NOMO-1 treated with DMSO at 0.1 percent for 48 hours (cell line): ENCODE measurements around the gene CFAP65.

Experiments used
- DNase-seq: peaks from one replicate; lab custom pipeline; 2025; ENCODE audit not compliant: unreplicated experiment; lab: John Stamatoyannopoulos, UW

The CFAP65 gene

GRCh38 chr2:219060821-219061791 lies 19.8 kb upstream of the CFAP65 start, which contains the start of gene IHH:
Gene IHH (minus strand): TSS chr2:219060921. CDS start chr2:219060467, 454 bp downstream.
- DNase-seq = peak; percentile 27

GRCh38 chr2:219059725-219060682 lies 18.7 kb upstream of the CFAP65 start:
- no peak for DNase-seq

DNA sequence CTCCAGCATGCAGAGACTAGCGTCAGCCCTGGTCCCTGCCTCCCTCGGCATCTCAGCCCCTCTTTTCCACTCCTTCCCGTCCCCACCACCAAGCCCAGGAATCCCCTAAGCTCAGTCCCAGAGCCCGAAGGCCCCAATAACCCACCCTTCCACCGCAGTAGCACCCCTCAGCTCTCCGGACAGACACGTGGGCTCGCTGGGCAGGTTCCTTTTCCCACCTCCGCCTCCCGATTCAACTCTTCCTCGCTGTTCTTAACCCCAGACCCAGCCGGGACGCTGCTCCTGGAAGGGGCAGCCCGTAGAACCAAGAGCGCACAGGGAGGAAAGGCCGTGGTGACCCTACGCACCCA lies 18.0 kb upstream of the CFAP65 start:
- DNase-seq = no peak

GRCh38 chr2:219058541-219059374 lies 17.4 kb upstream of the CFAP65 start:
- DNase-seq = no peak

GRCh38 chr2:219057709-219058540 lies 16.6 kb upstream of the CFAP65 start:
- peak; percentile 41 for DNase-seq

GRCh38 chr2:219056896-219057708 lies 15.8 kb upstream of the CFAP65 start:
- no peak for DNase-seq

- DNase-seq = no peak
Measured at GRCh38 chr2:219056176-219056895, 15.0 kb upstream of the CFAP65 start.

- no peak for DNase-seq
Measured at GRCh38 chr2:219054956-219055903, 13.9 kb upstream of the CFAP65 start.

DNA sequence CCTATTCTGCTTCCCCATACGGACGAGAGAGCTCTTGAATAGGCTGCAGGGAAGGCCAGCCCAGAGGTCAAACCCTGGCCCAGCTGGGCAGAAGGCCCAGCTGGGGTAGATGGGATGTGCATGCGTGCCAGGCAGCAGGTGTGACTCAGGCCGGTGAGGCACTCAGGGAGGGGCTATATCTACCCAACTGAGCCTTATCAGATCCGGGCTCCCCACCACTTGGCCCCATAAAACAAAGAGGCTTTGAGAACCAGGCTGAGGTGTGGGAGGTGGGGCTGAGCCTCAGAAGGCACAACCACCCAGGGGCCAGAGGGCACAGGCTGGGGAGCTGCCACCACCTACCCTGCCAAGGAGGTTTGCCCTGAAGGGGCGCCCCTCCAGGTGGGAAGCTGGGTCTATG lies 8.0 kb upstream of the CFAP65 start:
- DNase-seq = no peak

- peak; percentile 13 for DNase-seq
Measured at GRCh38 chr2:219045937-219046550, 4.7 kb upstream of the CFAP65 start.

GRCh38 chr2:219042750-219043149 lies 1.4 kb upstream of the CFAP65 start:
- no peak for DNase-seq

- DNase-seq = no peak
Measured at GRCh38 chr2:219042157-219042556, 841 bp upstream of the CFAP65 start.

DNA sequence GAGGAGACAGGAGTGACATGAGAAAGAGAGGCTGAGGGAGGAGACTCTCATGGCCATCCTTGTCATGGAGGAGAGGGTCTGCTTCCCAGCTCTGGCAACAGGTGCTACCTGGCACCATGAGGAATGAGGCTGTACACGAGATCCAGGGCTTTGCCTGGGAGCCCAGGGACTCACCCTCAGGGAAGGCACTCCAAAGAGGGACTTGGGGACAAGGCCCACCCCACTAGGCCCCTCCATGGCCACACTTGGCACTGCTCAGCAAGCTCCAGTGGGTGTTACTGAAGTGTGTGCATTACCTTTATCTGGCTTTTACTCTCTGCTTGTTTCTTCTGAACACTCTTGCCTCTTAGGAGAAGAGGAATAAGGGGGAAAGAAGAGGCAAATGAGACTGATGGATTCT lies 2.7 kb downstream of the CFAP65 start:
- no peak for DNase-seq

- DNase-seq = no peak
Measured at GRCh38 chr2:219037783-219038499, 3.4 kb downstream of the CFAP65 start.

GRCh38 chr2:219035942-219036341 lies 5.4 kb downstream of the CFAP65 start:
- DNase-seq = no peak

- no peak for DNase-seq
Measured at GRCh38 chr2:219034823-219035222, 6.5 kb downstream of the CFAP65 start.
